ENCODE data around the gene GPRIN3. TPM values are rescaled to one million over a fixed set of nuclear protein-coding genes. Genes with fewer than 3 reads are reported as not detected.

Gene GPRIN3
- total RNA-seq, 2 donors from 2014 or later = 2.1 to 2.3 TPM

DNA sequence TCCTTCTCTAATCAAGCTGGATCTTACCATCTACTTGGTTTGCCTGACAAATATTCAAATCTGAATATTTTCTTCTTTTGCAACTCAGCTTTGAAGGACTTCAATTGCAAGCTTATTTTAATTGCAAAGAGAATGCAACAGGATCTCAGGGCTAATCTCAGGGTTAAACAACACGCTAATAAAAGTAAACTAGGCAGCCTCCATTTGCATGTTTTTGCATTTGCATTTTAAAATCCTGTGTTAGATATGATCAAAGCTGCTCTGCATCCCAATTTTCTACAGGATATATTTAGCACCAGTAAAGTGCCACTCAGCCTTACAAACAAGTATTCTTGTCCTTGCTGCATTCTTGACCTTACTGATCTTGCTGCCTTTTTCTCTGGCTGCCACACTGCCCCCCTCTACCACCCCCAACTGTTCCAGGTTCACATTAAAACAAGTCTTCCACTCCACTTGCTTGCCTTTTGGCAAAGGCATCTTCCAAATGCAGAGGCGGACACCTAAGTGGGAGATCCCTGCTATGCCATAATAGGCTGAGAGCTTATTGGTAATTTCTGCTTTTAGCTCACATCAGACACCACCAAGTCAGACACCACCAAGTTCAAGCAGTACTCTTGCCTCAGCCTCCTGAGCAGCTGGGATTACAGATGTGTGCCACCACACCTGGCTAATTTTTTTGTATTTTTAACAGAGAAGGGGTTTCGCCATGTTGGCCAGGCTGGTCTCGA, 48.1 kb downstream of the GPRIN3 start:
- peaks cover 2% of the 10 kb centered on the region for H3K9me3 Mint-ChIP-seq
- 86 to 100% methylated on average over 2 to 4 of the region's 4 CpGs for WGBS, 2 experiments (ENCODE audit: insufficient coverage in 1 of 2, insufficient read length in 1 of 2)
- H3K9ac ChIP-seq (ENCODE audit: extremely low read depth, low read length, poor library complexity, severe bottlenecking) = no peak overlapping the region
- H3K4me1 Mint-ChIP-seq = peaks cover 11% of the 10 kb centered on the region
- no peaks in the 10 kb centered on the region for H3K27me3 Mint-ChIP-seq (ENCODE audit: insufficient read depth)
- no peak overlapping the region for H3K4me3 ChIP-seq (ENCODE audit: low read length)
- no peak overlapping the region for H3K27ac Mint-ChIP-seq
- H3K36me3 ChIP-seq (ENCODE audit: control insufficient read depth, insufficient read depth, low read length) = no peaks in the 10 kb centered on the region
- no peaks in the 10 kb centered on the region for H3K4me1 ChIP-seq (ENCODE audit: control insufficient read depth, insufficient read depth, low read length)
- no peaks in the 10 kb centered on the region for H3K36me3 Mint-ChIP-seq (ENCODE audit: low read depth)
- TF ChIP-seq, protein P1, sequence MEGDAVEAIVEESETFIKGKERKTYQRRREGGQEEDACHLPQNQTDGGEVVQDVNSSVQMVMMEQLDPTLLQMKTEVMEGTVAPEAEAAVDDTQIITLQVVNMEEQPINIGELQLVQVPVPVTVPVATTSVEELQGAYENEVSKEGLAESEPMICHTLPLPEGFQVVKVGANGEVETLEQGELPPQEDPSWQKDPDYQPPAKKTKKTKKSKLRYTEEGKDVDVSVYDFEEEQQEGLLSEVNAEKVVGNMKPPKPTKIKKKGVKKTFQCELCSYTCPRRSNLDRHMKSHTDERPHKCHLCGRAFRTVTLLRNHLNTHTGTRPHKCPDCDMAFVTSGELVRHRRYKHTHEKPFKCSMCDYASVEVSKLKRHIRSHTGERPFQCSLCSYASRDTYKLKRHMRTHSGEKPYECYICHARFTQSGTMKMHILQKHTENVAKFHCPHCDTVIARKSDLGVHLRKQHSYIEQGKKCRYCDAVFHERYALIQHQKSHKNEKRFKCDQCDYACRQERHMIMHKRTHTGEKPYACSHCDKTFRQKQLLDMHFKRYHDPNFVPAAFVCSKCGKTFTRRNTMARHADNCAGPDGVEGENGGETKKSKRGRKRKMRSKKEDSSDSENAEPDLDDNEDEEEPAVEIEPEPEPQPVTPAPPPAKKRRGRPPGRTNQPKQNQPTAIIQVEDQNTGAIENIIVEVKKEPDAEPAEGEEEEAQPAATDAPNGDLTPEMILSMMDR (conservative IDR thresholded peaks at IDR 0.05) = no peak
- no peak overlapping the region for H3K4me3 Mint-ChIP-seq
- no peak for DNase-seq
- no peaks in the 10 kb centered on the region for H3K27me3 ChIP-seq (ENCODE audit: control insufficient read depth, insufficient read depth, low read length, poor library complexity, severe bottlenecking)
- H3K9me3 ChIP-seq (ENCODE audit: control insufficient read depth, low read length) = no peaks in the 10 kb centered on the region
- H3K27ac ChIP-seq (ENCODE audit: low read depth, low read length) = no peak overlapping the region

DNA sequence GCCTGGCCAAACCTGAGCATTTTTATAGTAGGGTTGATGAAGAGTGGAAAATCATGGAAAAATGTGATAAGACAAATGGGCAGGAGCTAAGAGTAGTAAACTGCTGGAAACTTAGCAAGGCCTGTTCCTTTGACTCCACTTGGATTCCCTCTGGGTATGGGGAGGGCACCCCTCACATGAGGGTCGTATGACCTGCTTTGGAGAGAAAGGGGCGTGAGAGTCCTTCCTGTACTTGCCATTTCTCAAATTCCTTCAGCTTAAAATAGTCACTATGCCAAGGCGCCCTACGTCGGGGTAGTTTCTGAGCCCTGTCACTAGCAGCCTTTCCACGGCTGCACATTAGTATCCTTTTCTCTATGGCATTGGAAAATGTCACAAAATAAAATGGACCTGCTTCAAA, 49.1 kb downstream of the GPRIN3 start:
- peaks cover 2% of the 10 kb centered on the region for H3K9me3 Mint-ChIP-seq
- peaks cover 13% of the 10 kb centered on the region for H3K4me1 Mint-ChIP-seq

DNA sequence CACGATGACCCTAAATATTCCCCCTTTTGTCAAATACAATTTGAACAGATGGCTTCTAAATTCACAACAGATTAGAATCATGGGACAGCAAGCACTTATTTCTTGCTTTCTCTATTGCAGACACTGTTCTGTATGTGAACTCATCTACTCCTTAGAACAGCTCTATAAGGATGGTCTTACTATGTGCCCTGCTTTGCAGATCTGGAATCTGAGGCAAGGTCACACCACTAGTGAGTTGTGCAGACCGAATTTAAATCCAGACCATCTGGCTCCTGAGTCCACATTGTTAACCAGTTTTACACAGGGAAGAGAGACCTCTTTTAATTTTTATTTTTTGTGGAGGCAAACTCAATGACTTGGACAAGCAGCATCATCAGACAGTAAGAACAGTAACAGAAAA, 50.2 kb downstream of the GPRIN3 start:
- no peak overlapping the region for H3K9ac ChIP-seq (ENCODE audit: extremely low read depth, low read length, poor library complexity, severe bottlenecking)
- H3K27ac Mint-ChIP-seq = no peak overlapping the region
- no peak overlapping the region for H3K27ac ChIP-seq (ENCODE audit: low read depth, low read length)
- no peaks in the 10 kb centered on the region for H3K4me1 ChIP-seq (ENCODE audit: control insufficient read depth, insufficient read depth, low read length)
- TF ChIP-seq, protein P1 (conservative IDR thresholded peaks at IDR 0.05) = no peak
- H3K4me3 ChIP-seq (ENCODE audit: low read length) = no peak overlapping the region
- H3K9me3 Mint-ChIP-seq = peaks cover 2% of the 10 kb centered on the region
- H3K27me3 Mint-ChIP-seq (ENCODE audit: insufficient read depth) = no peaks in the 10 kb centered on the region
- H3K27me3 ChIP-seq (ENCODE audit: control insufficient read depth, insufficient read depth, low read length, poor library complexity, severe bottlenecking) = no peaks in the 10 kb centered on the region
- WGBS, 2 experiments (ENCODE audit: insufficient coverage in 1 of 2, insufficient read length in 1 of 2) = 83% methylated on average over 2 of the region's 2 CpGs; no CpG with 5 or more reads in 1 of the 2 experiments
- no peaks in the 10 kb centered on the region for H3K36me3 ChIP-seq (ENCODE audit: control insufficient read depth, insufficient read depth, low read length)
- no peak for DNase-seq
- H3K36me3 Mint-ChIP-seq (ENCODE audit: low read depth) = no peaks in the 10 kb centered on the region
- H3K4me3 Mint-ChIP-seq = no peak overlapping the region
- no peaks in the 10 kb centered on the region for H3K9me3 ChIP-seq (ENCODE audit: control insufficient read depth, low read length)
- H3K4me1 Mint-ChIP-seq = peaks cover 13% of the 10 kb centered on the region

More for the DNA sequence above, 49.1 kb downstream of the GPRIN3 start:
- Histone ChIP-seq H3K9me3 (ENCODE audit: control insufficient read depth, low read length) (no peaks in the 10 kb centered on the region), H3K4me3 (ENCODE audit: low read length) (no peak overlapping the region), H3K27ac (ENCODE audit: low read depth, low read length) (no peak overlapping the region), H3K9ac (ENCODE audit: extremely low read depth, low read length, poor library complexity, severe bottlenecking) (no peak overlapping the region), H3K27me3 (ENCODE audit: control insufficient read depth, insufficient read depth, low read length, poor library complexity, severe bottlenecking) (no peaks in the 10 kb centered on the region), H3K4me1 (ENCODE audit: control insufficient read depth, insufficient read depth, low read length) (no peaks in the 10 kb centered on the region), H3K36me3 (ENCODE audit: control insufficient read depth, insufficient read depth, low read length) (no peaks in the 10 kb centered on the region)
- TF ChIP-seq, protein P1 (conservative IDR thresholded peaks at IDR 0.05) = no peak
- H3K27me3 Mint-ChIP-seq (ENCODE audit: insufficient read depth) = no peaks in the 10 kb centered on the region
- WGBS, 2 experiments (ENCODE audit: insufficient coverage in 1 of 2, insufficient read length in 1 of 2) = 89 to 97% methylated on average over 5 to 6 of the region's 6 CpGs
- H3K27ac Mint-ChIP-seq = no peak overlapping the region
- DNase-seq = no peak
- no peaks in the 10 kb centered on the region for H3K36me3 Mint-ChIP-seq (ENCODE audit: low read depth)
- H3K4me3 Mint-ChIP-seq = no peak overlapping the region
